B cell (primary cell): ENCODE results near the gene CAPZB. TPM values are rescaled to one million over a fixed set of nuclear protein-coding genes. Genes with fewer than 3 reads are reported as not detected.

Source experiments
- ATAC-seq: fragments of 200-7000 bp; cut with Tn5 transposase; one replicate; pipeline ENCODE4 v1.10.0; 2021; ENCODE audit warnings: low read depth, mild to moderate bottlenecking, moderate number of reproducible peaks, moderate library complexity
- CTCF ChIA-PET: fragments of 350-600 bp; sonication (Branson Sonifier 250); formaldehyde crosslinking; loops from one replicate; lab custom pipeline; 2021; ENCODE audit warnings: antibody characterized with exemption, inconsistent platforms; lab: Charles Lee
- POLR2A ChIA-PET: fragments of 350-600 bp; sonication (Branson Sonifier 250); formaldehyde crosslinking; loops from one replicate; lab custom pipeline; 2021; ENCODE audit warnings: antibody characterized with exemption; lab: Charles Lee
- DNase-seq: peaks from one replicate; pipeline ENCODE4 v3.0.0; 2013
- H2AFZ ChIP-seq: 2 replicates; pipeline ENCODE4 v1.6.1; 2012; ENCODE audit warnings: mild to moderate bottlenecking, low read depth, low read length; ENCODE audit not compliant: insufficient read depth, poor library complexity, severe bottlenecking
- H3K27ac ChIP-seq, 2 donors: 1 replicate in 1 of 2; 2 replicates in 1 of 2; pipeline ENCODE4 v1.5.1; 2012 to 2013; ENCODE audit warnings: low read length in 2 of 2, mild to moderate bottlenecking in 2 of 2, moderate library complexity in 1 of 2
- H3K27me3 ChIP-seq, 4 experiments: fragments of 200-600 bp in 1 of 4; sonication (generic) in 1 of 4; replicated peaks in 1 of 4; 1 replicate in 2 of 4; 2 replicates in 2 of 4; pipeline versions ENCODE4 v1.6.1 to v1.7.0; 2013 to 2016; ENCODE audit warnings: low read length in 3 of 4, mild to moderate bottlenecking in 2 of 4, mixed read lengths in 1 of 4, moderate library complexity in 1 of 4; ENCODE audit not compliant: insufficient read depth in 4 of 4, control insufficient read depth in 3 of 4; ENCODE audit errors: control extremely low read depth in 1 of 4
- H3K36me3 ChIP-seq, 2 experiments: replicated peaks in 1 of 2; 1 replicate in 1 of 2; 2 replicates in 1 of 2; pipeline versions ENCODE4 v1.6.1 to v1.7.1; 2013; ENCODE audit warnings: low read length in 1 of 2; ENCODE audit not compliant: insufficient read depth in 2 of 2, control insufficient read depth in 1 of 2; ENCODE audit errors: control extremely low read depth in 1 of 2, extremely low read depth in 1 of 2
- H3K4me1 ChIP-seq, 2 donors: fragments of 200-600 bp in 1 of 2; sonication (generic) in 1 of 2; 1 replicate in 1 of 2; 2 replicates in 1 of 2; pipeline versions ENCODE4 v1.5.1 to v1.6.1; 2013 to 2017; ENCODE audit warnings: low read length in 2 of 2; ENCODE audit not compliant: control insufficient read depth in 2 of 2, insufficient read depth in 2 of 2
- H3K4me2 ChIP-seq: replicated peaks from 2 replicates; pipeline ENCODE3; 2012; ENCODE audit warnings: mild to moderate bottlenecking, low read depth, low read length; ENCODE audit not compliant: poor library complexity, severe bottlenecking
- H3K4me3 ChIP-seq, 5 experiments: fragments of 200-600 bp in 1 of 5; sonication (generic) in 1 of 5; 1 replicate in 3 of 5; 2 replicates in 2 of 5; pipeline versions ENCODE4 v1.5.1 to v1.7.0; 2011 to 2016; ENCODE audit warnings: low read length in 4 of 5, mild to moderate bottlenecking in 4 of 5, low read depth in 2 of 5, control low read depth in 1 of 5, moderate library complexity in 1 of 5; ENCODE audit not compliant: insufficient read depth in 1 of 5; ENCODE audit errors: control extremely low read depth in 1 of 5, extremely low read depth in 1 of 5
- H3K79me2 ChIP-seq: fragments of 200-600 bp; sonication (generic); one replicate; pipeline ENCODE4 v1.6.0; 2016; ENCODE audit warnings: low read length; ENCODE audit not compliant: control insufficient read depth, insufficient read depth
- H3K9ac ChIP-seq: fragments of 200-600 bp; sonication (generic); 2 replicates; pipeline ENCODE4 v1.6.1; 2017; ENCODE audit warnings: mild to moderate bottlenecking, low read length, moderate library complexity
- H3K9me3 ChIP-seq, 3 donors: one replicate each; pipeline versions ENCODE4 v1.6.1 to v1.7.1; 2013; ENCODE audit warnings: low read length in 2 of 3; ENCODE audit not compliant: control insufficient read depth in 2 of 3, insufficient read depth in 1 of 3; ENCODE audit errors: control extremely low read depth in 1 of 3
- H4K20me1 ChIP-seq: 2 replicates; pipeline ENCODE4 v1.6.0; 2012; ENCODE audit warnings: mild to moderate bottlenecking, low read length; ENCODE audit not compliant: insufficient read depth, control insufficient read depth, poor library complexity, severe bottlenecking
- H3K27ac Mint-ChIP-seq: one replicate; pipeline ENCODE4 v1.8.0; 2021; ENCODE audit warnings: mixed read lengths
- H3K27me3 Mint-ChIP-seq: one replicate; pipeline ENCODE4 v1.8.0; 2021; ENCODE audit warnings: mixed read lengths
- H3K4me1 Mint-ChIP-seq: one replicate; pipeline ENCODE4 v1.8.0; 2021; ENCODE audit warnings: mixed read lengths
- H3K4me3 Mint-ChIP-seq: one replicate; pipeline ENCODE4 v1.8.0; 2021; ENCODE audit warnings: mixed read lengths
- H3K9me3 Mint-ChIP-seq: one replicate; pipeline ENCODE4 v1.8.0; 2022; ENCODE audit warnings: mixed read lengths; ENCODE audit not compliant: insufficient read depth
- CTCF ChIP-seq: fragments of 200-600 bp; IDR thresholded peaks from one replicate; pipeline ENCODE4 v1.8.0; 2022; ENCODE audit warnings: antibody characterized with exemption, mild to moderate bottlenecking
- EZH2 ChIP-seq: IDR thresholded peaks from 2 replicates; pipeline ENCODE4 v1.6.1; 2012; ENCODE audit warnings: borderline replicate concordance, low read depth, mild to moderate bottlenecking, moderate library complexity, low read length; ENCODE audit not compliant: insufficient read depth, poor library complexity, severe bottlenecking
- WGBS: methylation state at CpG from one replicate; pipeline ENCODE4 v1.1.5; 2013; ENCODE audit warnings: missing lambda C conversion rate; ENCODE audit not compliant: insufficient coverage; 5-methylcytosine and 5-hydroxymethylcytosine counted together
- intact Hi-C: fragments of 100-400 bp; cut with micrococcal nuclease; formaldehyde crosslinking; loops from one replicate; pipeline ENCODE4 v1.10.0; 2022
- polyA plus RNA-seq: library from polyadenylated mRNA; depleted of rRNA; stranded (reverse); fragments of >200 nt; gene quantifications from 2 replicates; pipeline ENCODE4 v1.2.3, GENCODE V29; 2012
- total RNA-seq, 2 donors: library from RNA; stranded (reverse); fragments of 120-200 nt in 1 of 2; gene quantifications; 1 replicate in 1 of 2; 2 replicates in 1 of 2; pipeline versions ENCODE4 v1.2.3 to v1.2.4, GENCODE V29; 2013 to 2022

Gene CAPZB
- total and polyA plus RNA-seq, 2 donors (not counting 1 experiment from before 2014, with no cell fraction given), result 126 to 193 TPM

- ChIA-PET CTCF (interaction anchor here (1.7 kb wide), 1 partner anchor 166 kb away, joined by 4 read pairs; no protein-coding TSS in a partner anchor), POLR2A (no interaction called here)
- Mint-ChIP-seq H3K9me3 (no peaks in the 10 kb centered on the region), H3K27me3 (no peaks in the 10 kb centered on the region), H3K4me3 (no peak overlapping the region), H3K27ac (peak overlapping the region; percentile 37), H3K4me1 (peaks cover 46% of the 10 kb centered on the region)
- Histone ChIP-seq H3K4me1 (peaks cover 14 to 23% of the 10 kb centered on the region in 2 donors), H2AFZ (no peak overlapping the region), H3K9ac (no peak overlapping the region), H3K27ac (no peak overlapping the region), H3K79me2 (peaks cover 99% of the 10 kb centered on the region), H3K4me3 (no peak overlapping the region), H3K27me3 (no peaks in the 10 kb centered on the region), H3K4me2 (no peak overlapping the region), H3K9me3 (no peaks in the 10 kb centered on the region), H4K20me1 (peaks cover 89% of the 10 kb centered on the region), H3K36me3 (peaks cover 0 to 46% of the 10 kb centered on the region in 2 experiments)
- WGBS, result no CpG with 5 or more reads among the region's 5 CpGs
- no peak for TF ChIP-seq EZH2
- TF ChIP-seq CTCF, result no peak
- DNase-seq (no peak), ATAC-seq (no peak)
- intact Hi-C loops, result no loop called here
These were observed 69.2 kb downstream of the CAPZB start for GRCh38 chr1:19416145-19416544.

- no peak for ATAC-seq
- no peak for DNase-seq
- Histone ChIP-seq H3K79me2 (peaks cover 99% of the 10 kb centered on the region), H2AFZ (no peak overlapping the region), H3K9me3 (no peaks in the 10 kb centered on the region), H3K4me3 (no peak overlapping the region), H3K36me3 (peaks cover 0 to 54% of the 10 kb centered on the region in 2 experiments), H3K4me2 (no peak overlapping the region), H3K9ac (no peak overlapping the region), H3K27me3 (no peaks in the 10 kb centered on the region), H4K20me1 (peaks cover 90% of the 10 kb centered on the region), H3K27ac (no peak overlapping the region), H3K4me1 (peaks cover 18 to 28% of the 10 kb centered on the region in 2 donors)
- WGBS, result 100% methylated on average over 1 of the region's 2 CpGs
- TF ChIP-seq EZH2, result no peak
- no peaks in the 10 kb centered on the region for H3K27me3 Mint-ChIP-seq
- no peaks in the 10 kb centered on the region for H3K9me3 Mint-ChIP-seq
- H3K4me1 Mint-ChIP-seq, result peaks cover 56% of the 10 kb centered on the region
- ChIA-PET CTCF (interaction anchor here (1.8 kb wide), 1 partner anchor 22 kb away, joined by 4 read pairs; no protein-coding TSS in a partner anchor), POLR2A (no interaction called here)
- H3K27ac Mint-ChIP-seq, result peak overlapping the region; percentile 17
- intact Hi-C loops, result no loop called here
- no peak overlapping the region for H3K4me3 Mint-ChIP-seq
These were observed 70.7 kb downstream of the CAPZB start for GRCh38 chr1:19414515-19415121.
